Measurements from ENCODE around the gene DLGAP1. TPM values are rescaled to one million over a fixed set of nuclear protein-coding genes. Genes with fewer than 3 reads are reported as not detected.

The DLGAP1 gene
- total and polyA plus RNA-seq, 2 of the 8 experiments (the other 6 are each of a cell fraction or from before 2014, with no cell fraction given) = 11.8 to 16.9 TPM

DNA sequence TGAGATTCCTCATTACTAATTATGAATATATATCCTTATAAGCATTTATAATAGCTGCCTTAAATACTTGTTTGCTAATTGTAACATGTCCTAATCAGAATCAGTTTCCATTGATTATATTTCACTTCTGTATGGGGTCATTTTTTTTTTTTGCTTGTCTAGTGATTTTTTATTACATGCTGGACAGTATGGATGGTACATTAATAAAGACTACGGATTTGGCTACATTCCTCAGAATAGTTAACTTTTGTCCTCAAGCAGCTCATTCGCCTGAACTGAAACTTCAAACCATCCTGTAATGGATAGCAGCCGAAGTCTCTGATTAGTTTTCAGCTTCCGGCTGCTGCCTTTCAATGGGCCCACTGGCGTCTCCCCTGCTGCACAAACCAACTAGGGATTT is 993.4 kb downstream of the DLGAP1 start (continued):
- TF ChIP-seq SUZ12 (IDR thresholded peaks at IDR 0.05; ENCODE audit: low read length) = no peak
- no peak for TF ChIP-seq CREB1 (IDR thresholded peaks at IDR 0.05)
- no peak for TF ChIP-seq TBP (IDR thresholded peaks at IDR 0.05; ENCODE audit: low read depth, low read length)
- TF ChIP-seq MAFK (IDR thresholded peaks at IDR 0.05; ENCODE audit: low read depth, low read length) = no peak
- TF ChIP-seq JUND (IDR thresholded peaks at IDR 0.05; ENCODE audit: low read length) = no peak
- no peak for TF ChIP-seq EZH2 (IDR thresholded peaks at IDR 0.05; ENCODE audit: low read depth, low read length, severe bottlenecking)
